HK-2 (cell line): ENCODE data around the gene GPRIN2.
"Not testable (repeated sequence)": the region's sequence is repeated elsewhere in the genome, so short reads cannot be mapped to it uniquely, and the experiment has no call there.

Experiments
- DNase-seq: peaks from one replicate; pipeline ENCODE4 v3.0.0-alpha.2; 2018; ENCODE audit not compliant: unreplicated experiment

The GPRIN2 gene

DNA sequence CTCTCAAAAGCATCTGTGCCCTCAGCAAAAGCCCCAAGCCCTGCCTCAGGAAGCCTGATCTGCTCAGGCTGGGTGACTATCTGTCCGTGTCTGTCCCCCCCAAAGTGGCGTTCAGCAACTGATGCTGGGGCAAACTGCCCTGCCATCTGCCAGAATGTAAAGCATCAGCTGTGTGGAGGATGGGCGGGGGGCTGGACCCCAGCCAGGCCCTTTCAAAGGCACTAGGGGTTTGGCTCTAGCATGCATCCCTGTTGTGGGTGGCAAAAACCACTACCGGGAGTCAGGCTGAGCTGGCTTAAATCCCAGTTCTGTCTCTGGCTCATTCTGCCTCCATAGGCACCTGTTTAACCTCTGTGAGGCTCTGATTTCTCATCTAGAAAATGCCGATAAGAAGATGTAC lies 35.5 kb downstream of the GPRIN2 start:
- no peak for DNase-seq

DNA sequence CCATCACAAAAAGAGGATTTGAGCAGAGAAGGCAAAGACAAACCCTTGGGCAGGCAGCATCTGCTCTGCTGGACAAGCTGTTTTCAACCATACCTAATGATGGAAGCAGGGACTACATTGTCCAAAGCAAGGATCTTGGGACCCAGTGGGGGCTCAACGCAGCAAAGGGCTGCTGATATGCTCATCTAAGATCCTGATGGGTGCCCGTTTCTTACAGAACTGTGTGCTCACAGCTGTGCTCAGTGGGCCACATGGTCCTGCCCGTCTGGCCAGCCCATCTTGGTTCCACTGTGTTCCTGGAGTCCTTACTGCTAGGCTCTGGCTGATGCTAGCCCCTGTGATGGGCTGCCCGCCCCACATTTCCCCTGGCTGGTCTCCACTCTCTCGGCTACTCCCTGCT lies 36.1 kb downstream of the GPRIN2 start:
- no peak for DNase-seq

DNA sequence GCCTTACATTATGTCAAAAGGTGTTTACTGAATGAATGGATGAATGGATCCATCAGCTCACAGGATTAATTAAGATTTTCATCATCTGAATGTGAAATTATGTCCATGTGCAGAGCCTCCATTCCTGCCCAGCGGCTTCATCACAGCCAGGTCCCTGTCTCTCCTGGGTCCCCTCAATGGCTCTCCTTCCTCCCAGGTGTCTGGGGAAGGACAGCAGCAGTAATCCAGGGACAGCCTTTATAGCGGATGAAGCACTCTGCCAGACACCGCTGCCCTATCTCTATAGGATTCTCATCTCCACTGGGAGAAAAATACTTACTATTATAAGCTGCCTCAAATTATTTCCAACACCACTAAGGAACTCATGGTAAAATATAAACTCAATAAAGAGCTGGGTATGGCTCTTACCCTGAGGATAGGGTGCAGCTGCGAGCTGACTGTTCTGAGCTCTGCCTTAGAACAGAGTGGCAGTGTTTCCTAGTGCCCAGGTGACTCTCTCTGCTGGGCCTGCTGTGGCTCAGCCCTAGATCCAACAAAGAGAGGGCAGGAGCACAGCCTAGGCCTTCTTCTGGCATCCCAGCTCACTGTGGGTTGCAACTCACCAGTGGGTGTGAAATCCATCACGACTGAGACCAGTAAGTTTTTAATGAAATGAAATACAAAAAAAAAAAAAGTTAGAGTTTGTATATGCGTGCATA lies 38.3 kb downstream of the GPRIN2 start:
- DNase-seq = no peak

DNA sequence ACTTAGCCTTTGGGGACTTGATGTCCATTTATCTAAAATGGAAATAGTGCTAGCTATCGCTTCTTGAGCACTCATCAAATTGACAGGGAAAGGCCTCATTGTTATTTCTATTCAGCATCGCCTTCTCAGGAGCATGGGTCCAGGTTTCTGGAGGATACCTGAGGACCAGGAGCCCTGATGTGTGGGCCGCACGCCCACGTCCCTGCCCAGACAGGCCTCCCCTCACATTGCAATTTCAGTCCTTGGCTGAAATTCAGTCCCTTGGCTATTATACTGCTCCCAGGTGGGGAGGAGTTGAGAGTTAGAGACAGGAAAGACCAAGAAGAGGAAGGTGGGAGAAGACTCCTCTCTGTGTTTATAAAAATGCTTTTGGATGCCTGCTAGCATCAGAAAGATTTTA lies 38.9 kb downstream of the GPRIN2 start:
- DNase-seq = no peak

DNA sequence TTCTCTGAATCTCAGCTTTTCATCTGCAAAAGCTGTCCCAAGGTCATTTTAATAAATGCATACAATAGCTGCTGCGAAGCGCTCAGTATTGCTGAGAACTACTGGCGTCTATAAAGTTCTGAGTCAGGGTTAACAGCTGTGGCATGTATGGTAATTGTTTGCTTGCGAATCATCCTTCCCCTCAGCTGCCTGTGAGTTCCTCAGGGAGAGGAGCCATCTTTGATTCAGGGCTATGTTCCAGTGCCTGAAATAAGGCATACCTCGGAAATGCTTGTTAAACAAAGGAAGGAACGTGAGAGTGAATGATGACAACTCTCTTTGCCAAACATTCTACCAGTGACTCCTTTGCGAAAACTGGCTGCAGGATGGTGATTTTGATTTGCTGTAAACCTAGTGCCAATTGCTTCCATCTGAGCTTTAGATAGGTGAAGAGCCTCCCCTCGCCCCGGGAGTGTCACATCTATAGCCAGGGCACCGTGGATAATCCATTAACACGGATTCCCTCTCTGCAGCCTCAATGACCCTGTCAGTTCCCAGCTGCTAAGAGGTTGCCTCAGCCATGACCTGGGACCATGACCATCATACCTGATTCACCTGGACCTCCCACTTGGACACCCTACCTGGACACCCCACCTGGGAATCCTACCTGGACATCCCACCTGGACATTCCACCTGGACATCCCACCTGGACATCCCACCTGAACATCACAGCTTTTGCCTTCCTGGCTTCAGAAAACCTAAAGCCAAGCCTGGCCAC lies 39.6 kb downstream of the GPRIN2 start:
- peak; percentile 62 for DNase-seq

DNA sequence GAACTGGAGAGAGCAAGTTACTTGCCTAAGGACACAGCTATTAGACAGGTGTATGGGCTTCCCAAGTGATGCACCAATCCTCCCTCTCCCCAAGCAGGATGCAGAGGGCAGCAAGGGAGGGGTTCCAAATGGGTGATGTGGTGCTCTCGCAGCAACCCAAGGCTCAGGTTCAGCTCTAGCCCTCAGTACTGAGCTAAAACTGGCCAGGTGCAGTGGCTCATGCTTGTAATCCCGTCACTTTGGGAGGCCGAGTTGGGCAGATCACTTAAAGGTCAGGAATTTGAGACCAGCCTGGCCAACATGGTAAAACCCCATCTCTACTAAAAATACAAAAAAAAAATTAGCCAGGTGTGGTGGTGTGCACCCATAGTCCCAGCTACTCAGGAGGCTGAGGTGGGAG lies 40.7 kb downstream of the GPRIN2 start:
- no peak for DNase-seq

DNA sequence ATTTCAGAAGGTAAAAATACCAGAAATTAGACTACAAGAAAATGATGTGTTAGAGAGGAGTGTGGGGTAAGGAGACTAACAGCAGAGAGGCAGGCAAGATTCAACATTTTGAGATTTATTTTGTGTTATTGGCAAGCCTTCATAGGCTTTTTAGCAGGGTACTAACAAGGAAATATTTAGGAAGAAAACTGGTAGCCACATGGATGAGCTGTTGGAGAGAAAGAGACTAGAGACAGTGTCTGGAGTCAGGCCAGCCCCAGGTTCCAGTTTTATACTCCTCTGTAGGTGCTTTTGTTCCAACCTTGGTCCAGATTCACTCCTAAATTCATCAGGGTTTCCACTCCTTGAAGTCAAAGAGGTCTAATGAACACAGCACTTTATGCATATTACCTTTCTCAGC lies 41.1 kb downstream of the GPRIN2 start:
- no peak for DNase-seq

DNA sequence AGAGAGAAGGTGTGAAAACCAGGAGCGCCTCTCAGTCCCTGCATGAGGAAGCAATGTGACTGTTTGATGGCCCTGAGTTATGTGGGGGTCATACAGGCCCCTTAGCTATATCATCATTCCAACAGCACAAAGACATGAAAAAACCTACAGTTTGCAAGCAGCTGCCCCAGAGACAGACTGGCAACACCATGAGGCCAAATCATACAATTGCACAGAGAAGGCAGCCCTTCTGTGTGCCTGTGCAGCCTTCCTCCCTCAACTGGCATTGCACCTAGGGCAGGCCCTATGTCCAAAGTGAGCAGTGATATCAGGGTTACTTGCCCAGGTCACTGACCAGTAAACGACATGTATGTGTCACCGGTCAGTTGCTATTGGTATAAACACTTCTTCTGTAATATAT lies 41.6 kb downstream of the GPRIN2 start:
- no peak for DNase-seq

DNA sequence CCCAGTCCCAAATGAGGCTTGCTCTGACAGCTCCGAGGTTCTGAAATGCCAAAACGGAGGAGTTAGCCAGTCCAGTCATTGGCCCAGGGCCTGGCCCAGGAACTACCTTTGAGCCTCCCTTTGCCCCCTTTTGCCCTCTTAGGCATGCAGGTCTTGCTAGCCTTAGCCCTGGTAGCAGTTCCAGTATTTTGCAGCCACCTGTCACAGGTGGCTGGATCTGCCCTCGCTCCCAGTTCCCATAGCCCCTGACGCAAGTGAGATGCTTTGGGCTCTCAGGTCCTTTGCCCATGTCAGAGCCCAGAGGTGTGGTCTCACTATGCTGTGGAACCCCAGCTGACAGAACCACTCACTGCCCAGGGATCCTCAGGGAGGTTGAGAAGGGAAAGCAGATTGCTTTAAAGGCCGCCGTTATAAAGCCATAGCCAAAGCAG lies 42.0 kb downstream of the GPRIN2 start:
- no peak for DNase-seq

DNA sequence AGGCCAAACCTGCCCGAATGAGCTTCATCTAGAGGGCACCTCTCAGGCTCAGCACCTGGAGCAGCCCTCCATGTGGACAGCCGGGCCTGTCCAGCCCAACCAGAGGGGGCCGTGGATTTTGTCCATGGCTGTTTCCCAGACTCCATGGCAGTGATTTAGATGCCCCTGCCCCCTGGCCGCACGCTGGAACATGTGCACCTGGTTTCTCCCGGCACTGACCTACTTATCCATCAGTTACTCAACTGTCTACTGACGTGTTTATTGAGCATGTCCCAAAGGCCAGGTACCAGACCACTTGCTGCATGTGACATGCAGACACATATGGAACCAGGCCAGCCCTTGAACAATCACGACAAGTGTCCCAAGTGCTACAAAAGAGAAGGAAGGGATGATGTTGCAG lies 43.1 kb downstream of the GPRIN2 start:
- DNase-seq = not testable (repeated sequence)

DNA sequence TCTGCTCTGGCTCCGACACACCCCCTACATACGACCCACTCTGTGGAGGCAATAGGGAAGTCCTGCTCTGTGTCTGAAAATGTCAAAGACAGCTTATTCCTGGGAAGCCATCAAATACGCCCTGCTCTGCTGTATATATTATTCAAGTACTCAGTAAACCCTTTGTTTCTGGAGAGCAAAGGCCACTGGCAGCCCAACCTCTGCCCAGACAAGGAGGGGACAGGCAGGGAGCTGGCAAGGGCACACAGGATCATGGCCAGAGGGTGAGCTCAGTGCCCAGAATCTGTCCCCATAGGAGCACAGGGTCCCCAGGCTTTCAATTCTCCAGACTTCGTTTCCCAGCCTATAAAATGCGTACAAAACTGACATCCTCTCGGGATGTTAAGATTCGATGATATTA lies 43.7 kb downstream of the GPRIN2 start:
- DNase-seq = not testable (repeated sequence)

DNA sequence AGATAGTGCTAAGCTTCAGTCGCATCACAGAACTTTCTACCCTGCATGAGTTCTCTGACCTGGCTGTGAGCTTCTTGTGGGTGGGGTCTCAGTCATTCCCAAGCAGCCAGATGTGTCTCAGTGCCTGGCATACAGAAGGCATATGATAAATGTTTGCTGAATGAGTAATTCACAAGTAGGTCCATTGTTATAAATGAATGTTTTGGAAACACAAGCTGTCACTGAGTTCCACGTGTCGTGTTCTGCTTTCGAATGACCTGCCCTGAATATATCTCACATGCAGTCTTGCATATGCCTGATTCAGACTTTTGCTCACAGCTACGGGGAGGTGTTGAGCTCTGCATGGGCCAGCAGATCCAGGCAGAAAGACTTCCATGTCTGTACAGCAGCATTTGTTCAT lies 44.5 kb downstream of the GPRIN2 start:
- DNase-seq = not testable (repeated sequence)
